CD4-positive, alpha-beta T cell treated with Interferon gamma for 1 hour (primary cell): ENCODE data around the gene ENDOV.

Experiments
- DNase-seq: peaks from one replicate; pipeline ENCODE4 v3.0.0-alpha.2; 2020

ENDOV gene

GRCh38 chr17:80471922-80472321, 57.0 kb downstream of the ENDOV start:
- DNase-seq = peak; percentile 45

- no peak for DNase-seq
These were observed 58.0 kb downstream of the ENDOV start for GRCh38 chr17:80472996-80473395.

GRCh38 chr17:80473701-80474100, 58.7 kb downstream of the ENDOV start:
- DNase-seq = no peak

- no peak for DNase-seq
These were observed 59.4 kb downstream of the ENDOV start for GRCh38 chr17:80474231-80474960.

- no peak for DNase-seq
These were observed 60.3 kb downstream of the ENDOV start for GRCh38 chr17:80474961-80475909.

GRCh38 chr17:80475910-80476876, 61.2 kb downstream of the ENDOV start, which contains the start of gene NPTX1:
Gene NPTX1, minus strand, starts transcription at chr17:80476607. Its CDS starts 161 bp downstream, at chr17:80476446.
- no peak for DNase-seq

GRCh38 chr17:80476877-80477646, 62.1 kb downstream of the ENDOV start:
- no peak for DNase-seq

- DNase-seq = peak; percentile 15
These were observed 62.9 kb downstream of the ENDOV start for GRCh38 chr17:80477647-80478478.

GRCh38 chr17:80478487-80479245, 63.7 kb downstream of the ENDOV start:
- no peak for DNase-seq

GRCh38 chr17:80479246-80479566, 64.2 kb downstream of the ENDOV start:
- no peak for DNase-seq

GRCh38 chr17:80480248-80480647, 65.3 kb downstream of the ENDOV start:
- no peak for DNase-seq

- no peak for DNase-seq
These were observed 66.5 kb downstream of the ENDOV start for GRCh38 chr17:80481284-80482057.

- no peak for DNase-seq
These were observed 67.0 kb downstream of the ENDOV start for GRCh38 chr17:80482058-80482318.

- no peak for DNase-seq
These were observed 67.8 kb downstream of the ENDOV start for GRCh38 chr17:80482555-80483308.

- DNase-seq = peak; percentile 45
These were observed 70.9 kb downstream of the ENDOV start for GRCh38 chr17:80485846-80486245.

GRCh38 chr17:80486692-80487091, 71.7 kb downstream of the ENDOV start:
- DNase-seq = no peak

- DNase-seq = no peak
These were observed 72.5 kb downstream of the ENDOV start for GRCh38 chr17:80487511-80487910.
